GM18858 (cell line): ENCODE measurements around the gene PLPPR1.
"Not testable (repeated sequence)": the region's sequence is repeated elsewhere in the genome, so short reads cannot be mapped to it uniquely, and the experiment has no call there.

Experiments used
- ATAC-seq: cut with Tn5 transposase; IDR thresholded peaks from one replicate; pipeline ENCODE4 v1.9.1; 2021; ENCODE audit not compliant: unreplicated experiment

Gene PLPPR1

GRCh38 chr9:101119206-101119819 lies 90.8 kb downstream of the PLPPR1 start:
- peak; percentile 80 for ATAC-seq

- ATAC-seq: no peak
These were observed 93.4 kb downstream of the PLPPR1 start for GRCh38 chr9:101121836-101122399.

DNA sequence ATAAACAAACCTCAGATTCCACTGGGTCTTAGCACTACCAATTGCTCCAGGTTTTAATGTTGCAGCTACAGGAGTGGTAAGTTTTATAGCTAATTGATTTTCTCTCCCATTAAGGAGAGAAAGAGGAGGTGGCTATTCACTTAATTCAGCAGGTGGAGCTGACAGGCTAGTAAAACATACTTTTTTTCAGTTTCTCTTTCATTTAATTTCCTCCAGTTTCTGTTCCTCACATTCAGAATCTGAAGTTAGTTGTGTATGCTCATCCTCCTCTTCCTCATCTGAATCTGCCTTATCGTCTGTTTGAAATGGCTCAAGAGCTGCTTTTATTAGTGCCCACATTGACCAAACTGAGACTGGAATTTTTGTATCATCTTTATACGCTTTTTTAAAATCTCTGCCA lies 98.0 kb downstream of the PLPPR1 start:
- no peak for ATAC-seq

- not testable (repeated sequence) for ATAC-seq
These were observed 98.8 kb downstream of the PLPPR1 start for GRCh38 chr9:101127369-101127768.

- ATAC-seq: no peak
These were observed 100.1 kb downstream of the PLPPR1 start for GRCh38 chr9:101128623-101129022.

DNA sequence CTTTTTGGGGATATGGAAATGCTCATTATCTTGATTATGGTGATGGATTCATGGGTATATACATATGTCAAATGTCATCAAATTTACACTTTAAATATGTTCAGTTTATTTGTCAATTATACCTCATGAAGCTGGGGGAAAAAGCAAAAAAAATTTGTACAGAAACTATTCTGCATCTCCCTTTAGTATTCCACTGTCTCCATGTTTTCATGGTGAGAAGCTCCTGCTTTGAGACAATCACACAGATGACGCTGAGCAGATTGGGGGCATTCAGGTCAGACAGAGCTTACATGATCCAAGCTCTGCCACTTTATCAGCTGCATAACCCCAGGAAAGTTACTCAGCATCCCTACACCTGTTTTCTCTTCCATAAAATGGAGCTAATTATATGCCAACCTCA lies 101.5 kb downstream of the PLPPR1 start:
- no peak for ATAC-seq

GRCh38 chr9:101131326-101131725 lies 102.8 kb downstream of the PLPPR1 start:
- ATAC-seq: no peak

DNA sequence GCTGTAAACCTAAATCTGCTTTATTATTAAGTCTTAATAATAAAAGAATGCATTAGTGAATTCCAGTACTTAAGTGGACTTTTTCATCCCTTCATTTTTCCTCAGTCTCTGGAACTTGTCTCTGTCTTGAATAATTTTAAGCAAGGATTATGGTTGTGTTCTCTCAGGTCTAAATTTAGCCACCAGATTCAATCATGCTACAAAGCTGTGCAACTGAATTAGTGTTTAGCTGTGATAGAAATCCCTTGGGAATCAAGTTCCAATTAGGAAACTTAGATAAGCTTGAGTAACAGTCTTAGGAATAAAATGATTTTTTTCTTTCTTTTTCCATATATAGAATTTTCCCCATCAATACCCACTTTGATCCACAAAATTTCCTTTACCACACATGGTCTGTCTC lies 104.3 kb downstream of the PLPPR1 start:
- no peak for ATAC-seq

DNA sequence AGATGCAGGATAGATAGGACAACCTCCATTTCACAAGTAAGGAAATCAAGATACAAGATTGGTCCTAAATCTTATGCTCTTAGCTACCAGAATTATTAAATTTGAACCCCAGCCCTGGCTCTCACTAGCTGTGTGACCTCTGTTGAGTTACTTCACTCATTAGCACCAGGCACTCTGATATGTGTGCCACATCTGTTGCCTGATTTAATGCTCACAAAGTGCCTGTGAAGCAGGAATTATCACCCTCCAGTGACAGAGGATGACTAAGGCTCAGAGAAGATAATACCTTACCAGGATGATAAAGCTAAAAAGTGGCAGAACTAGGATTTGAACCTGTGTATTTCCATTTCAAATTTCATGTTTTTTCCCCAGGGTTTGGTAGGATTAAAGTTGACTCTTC lies 110.0 kb downstream of the PLPPR1 start:
- no peak for ATAC-seq

DNA sequence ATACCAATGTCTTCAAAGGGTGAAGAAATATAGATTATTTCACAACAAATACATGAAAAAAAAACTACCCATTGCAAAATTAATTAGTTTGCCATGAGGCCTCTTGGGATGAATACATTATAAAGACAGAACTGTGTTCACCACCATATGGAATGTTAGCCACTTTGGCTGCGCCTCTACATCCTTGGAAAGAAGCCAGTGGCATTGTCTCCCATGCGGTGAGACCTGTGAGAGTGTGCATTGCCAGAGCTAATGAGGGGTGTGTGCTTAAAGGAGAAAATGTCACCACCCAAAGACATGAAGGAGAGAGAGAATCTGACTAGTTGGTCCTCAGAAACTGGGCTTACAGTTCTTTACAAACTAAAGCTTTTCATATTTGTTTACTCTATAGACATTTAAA lies 110.6 kb downstream of the PLPPR1 start:
- ATAC-seq: no peak

DNA sequence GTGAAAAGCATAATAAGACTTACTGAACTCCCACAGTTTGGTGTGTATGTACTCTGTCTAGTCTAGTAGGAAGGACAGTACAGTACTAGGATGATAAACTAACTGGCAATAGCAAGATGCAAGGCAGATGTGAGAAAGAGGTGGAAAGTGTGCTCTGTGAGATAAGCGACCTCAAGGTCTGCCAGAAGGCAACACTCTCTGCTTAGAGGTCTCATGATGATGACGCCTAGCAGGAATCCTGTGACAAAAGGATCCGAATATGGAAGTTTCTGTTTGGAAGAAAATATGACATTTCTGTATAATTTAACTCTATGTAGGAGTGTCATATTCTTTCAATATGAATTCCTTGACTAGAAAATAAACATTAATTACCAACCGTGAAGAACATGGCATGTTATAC lies 112.2 kb downstream of the PLPPR1 start:
- no peak for ATAC-seq

DNA sequence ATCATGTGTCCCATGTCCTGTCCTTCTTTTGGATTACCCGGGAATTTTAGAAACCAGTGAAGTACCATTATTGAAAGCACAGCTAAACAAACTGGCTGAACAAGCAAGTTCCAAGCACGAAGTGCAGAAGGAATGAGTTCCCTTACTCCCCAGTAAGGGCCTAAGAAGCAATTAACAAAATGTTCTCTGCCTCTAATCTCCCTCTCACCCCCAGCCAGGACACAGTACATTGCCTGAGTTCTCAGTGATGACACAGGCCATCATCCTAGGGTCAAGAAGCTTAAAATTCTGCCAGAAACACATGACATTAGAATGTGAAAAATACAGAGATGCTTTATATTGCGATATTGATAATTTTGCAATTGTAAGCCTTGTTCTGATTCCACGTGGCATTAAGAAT lies 118.0 kb downstream of the PLPPR1 start:
- no peak for ATAC-seq

GRCh38 chr9:101148344-101148743 lies 119.8 kb downstream of the PLPPR1 start:
- no peak for ATAC-seq

GRCh38 chr9:101158361-101158760 lies 129.8 kb downstream of the PLPPR1 start:
- no peak for ATAC-seq

DNA sequence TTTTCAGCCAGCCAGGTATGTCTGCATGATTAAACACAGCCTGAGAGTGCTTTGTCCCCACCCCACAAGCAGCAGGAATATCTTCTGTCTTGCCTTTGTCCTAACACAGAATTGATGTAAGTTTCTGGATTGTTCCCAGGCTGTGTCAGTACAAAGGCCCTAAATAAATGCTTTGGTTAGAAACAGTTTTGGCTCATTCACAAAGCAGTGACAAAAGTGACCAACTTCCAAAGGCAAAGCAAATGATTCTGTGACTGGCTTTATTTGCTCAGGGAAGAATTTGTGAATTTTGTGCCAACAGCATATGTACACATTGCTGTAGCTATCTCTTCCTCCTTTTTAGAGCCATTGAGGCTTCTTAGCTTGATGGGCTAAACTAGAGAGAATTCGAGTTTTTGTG lies 133.7 kb downstream of the PLPPR1 start:
- no peak for ATAC-seq

DNA sequence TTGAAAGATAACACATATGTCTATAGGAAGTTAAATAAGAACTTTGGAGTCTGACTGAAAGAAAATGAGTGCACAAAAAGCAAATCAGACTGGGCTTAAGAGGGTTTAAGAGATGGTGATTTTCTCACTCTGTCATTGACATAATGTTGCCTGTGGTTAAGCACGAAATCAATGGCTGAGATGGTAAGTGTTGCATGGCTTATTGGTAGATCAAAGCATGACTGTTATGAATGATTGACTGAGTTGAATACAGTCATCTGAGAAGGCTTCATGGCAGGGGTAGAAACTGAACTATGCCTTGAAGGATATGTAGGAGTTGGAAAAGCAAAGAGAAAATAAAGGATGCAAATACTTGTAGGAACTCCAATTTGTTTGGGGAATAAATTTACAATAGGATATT lies 136.6 kb downstream of the PLPPR1 start:
- ATAC-seq: no peak

GRCh38 chr9:101167490-101168134 lies 139.1 kb downstream of the PLPPR1 start:
- ATAC-seq: no peak

DNA sequence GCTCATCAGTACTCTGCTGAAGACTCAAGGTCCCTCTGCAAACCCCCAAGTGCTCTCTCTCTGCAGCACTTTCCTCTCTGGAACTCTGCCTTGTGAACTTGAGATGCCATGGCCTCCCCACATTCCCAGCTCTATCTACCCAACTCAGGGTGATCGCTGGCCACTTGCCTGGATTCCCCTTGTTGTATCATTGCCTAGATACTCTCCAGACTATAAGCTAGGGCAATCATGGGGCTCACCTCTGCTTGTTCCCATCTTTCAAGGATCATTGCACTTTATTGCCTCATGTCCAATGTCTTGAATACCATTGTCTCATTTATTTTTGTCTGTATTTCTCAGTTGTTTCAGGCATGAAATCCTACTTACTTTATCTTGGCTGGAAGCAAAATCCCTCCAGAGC lies 144.1 kb downstream of the PLPPR1 start:
- ATAC-seq: no peak

DNA sequence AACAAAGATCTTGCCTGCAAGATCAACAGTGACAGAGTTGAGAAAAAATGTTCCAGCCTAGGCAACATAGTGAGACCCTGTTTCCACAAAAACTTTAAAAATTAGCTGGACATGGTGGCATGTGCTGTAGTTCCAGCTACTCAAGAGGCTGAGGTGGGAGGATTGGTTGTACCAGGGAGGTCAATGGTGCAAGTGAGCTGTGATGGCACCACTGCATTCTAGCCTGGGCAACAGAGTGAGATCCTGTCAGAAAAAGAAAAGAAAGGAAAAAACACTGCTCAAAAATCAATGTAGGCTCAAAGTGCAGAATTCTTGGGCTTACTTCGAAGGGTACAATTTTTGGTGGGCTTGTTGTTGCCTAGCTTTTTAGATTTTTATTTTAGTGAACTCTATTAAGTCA lies 145.4 kb downstream of the PLPPR1 start:
- no peak for ATAC-seq

GRCh38 chr9:101176384-101176783 lies 147.9 kb downstream of the PLPPR1 start:
- no peak for ATAC-seq

GRCh38 chr9:101184813-101185278 lies 156.3 kb downstream of the PLPPR1 start:
- ATAC-seq: no peak

- no peak for ATAC-seq
These were observed 163.2 kb downstream of the PLPPR1 start for GRCh38 chr9:101191723-101192122.

DNA sequence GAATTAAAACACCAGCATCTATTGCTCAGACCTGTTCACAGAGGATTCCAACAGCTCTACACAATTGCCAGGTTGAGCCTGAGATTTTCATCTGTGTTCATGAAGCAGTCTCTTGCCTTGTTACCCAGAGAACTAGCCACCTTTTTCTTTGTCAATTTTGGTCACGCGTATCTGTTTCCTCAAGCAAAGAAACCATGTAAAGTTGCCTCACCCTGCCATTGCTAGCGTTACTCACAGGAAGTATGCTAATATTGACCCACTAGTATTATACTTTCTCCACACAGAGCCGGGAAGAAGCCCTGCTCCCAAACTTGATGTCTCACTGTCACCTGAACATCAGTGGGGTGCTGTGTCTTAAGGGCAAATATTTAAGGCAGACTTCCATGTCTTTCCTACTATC lies 168.5 kb downstream of the PLPPR1 start:
- no peak for ATAC-seq
